Neural cell (in vitro differentiated cells): Measurements from ENCODE around the gene CRYBB3. TPM values are rescaled to one million over a fixed set of nuclear protein-coding genes. Genes with fewer than 3 reads are reported as not detected.

Experiments
- H2AFZ ChIP-seq: fragments of 200-600, 300-800 bp; sonication (generic), shearing (Covaris generic); 2 replicates; pipeline ENCODE4 v1.6.0; 2014; ENCODE audit warnings: low read depth, mild to moderate bottlenecking, antibody characterized with exemption, low read length, moderate library complexity
- H3F3A ChIP-seq: fragments of 200-600 bp; shearing (Covaris generic); 2 replicates; pipeline ENCODE4 v1.6.1; 2016; ENCODE audit warnings: mild to moderate bottlenecking, moderate library complexity, mixed read lengths, antibody characterized with exemption, low read length; ENCODE audit not compliant: insufficient read depth, poor library complexity, severe bottlenecking
- H3K27ac ChIP-seq: fragments of 200-600, 300-800 bp; sonication (generic), shearing (Covaris generic); 2 replicates; pipeline ENCODE4 v1.5.1; 2014; ENCODE audit warnings: mild to moderate bottlenecking, low read length, moderate library complexity
- H3K27me3 ChIP-seq: fragments of 300-800, 200-600 bp; sonication (generic), shearing (Covaris generic); 2 replicates; pipeline ENCODE4 v1.6.0; 2014; ENCODE audit warnings: mild to moderate bottlenecking, low read depth, low read length, moderate library complexity; ENCODE audit not compliant: insufficient read depth
- H3K36me3 ChIP-seq: fragments of 300-800, 200-600 bp; sonication (generic), shearing (Covaris generic); 2 replicates; pipeline ENCODE4 v1.5.1; 2014; ENCODE audit warnings: mild to moderate bottlenecking, antibody characterized with exemption, low read length, moderate library complexity; ENCODE audit not compliant: insufficient read depth
- H3K4me2 ChIP-seq: fragments of 300-800, 200-600 bp; sonication (generic), shearing (Covaris generic); 2 replicates; pipeline ENCODE4 v1.6.0; 2014; ENCODE audit warnings: mild to moderate bottlenecking, low read length
- H3K4me3 ChIP-seq: fragments of 300-800, 200-600 bp; sonication (generic), shearing (Covaris generic); 2 replicates; pipeline ENCODE4 v1.5.1; 2014; ENCODE audit warnings: mild to moderate bottlenecking, low read length, moderate library complexity
- H3K79me2 ChIP-seq: fragments of 200-600 bp; shearing (Covaris generic); replicated peaks from 2 replicates; pipeline ENCODE4 v1.6.0; 2014; ENCODE audit warnings: mild to moderate bottlenecking, low read length, moderate library complexity; ENCODE audit not compliant: insufficient read depth
- H3K9ac ChIP-seq: fragments of 300-800, 200-600 bp; sonication (generic), shearing (Covaris generic); 2 replicates; pipeline ENCODE4 v1.6.1; 2016; ENCODE audit warnings: mild to moderate bottlenecking, low read length, mixed read lengths
- H3K9me2 ChIP-seq: fragments of 200-600 bp; shearing (Covaris generic); 2 replicates; pipeline ENCODE4 v1.6.1; 2016; ENCODE audit warnings: mild to moderate bottlenecking, low read length, mixed read lengths; ENCODE audit not compliant: insufficient read depth
- H3K9me3 ChIP-seq: fragments of 200-600, 300-800 bp; sonication (generic), shearing (Covaris generic); 2 replicates; pipeline ENCODE4 v1.6.1; 2016; ENCODE audit warnings: mild to moderate bottlenecking, mixed run types, low read length, moderate library complexity, mixed read lengths
- H4K20me1 ChIP-seq: fragments of 200-600 bp; shearing (Covaris generic); 2 replicates; pipeline ENCODE4 v1.6.1; 2016; ENCODE audit warnings: mild to moderate bottlenecking, mixed run types; ENCODE audit not compliant: insufficient read depth
- EP300 ChIP-seq: fragments of 450-650 bp; conservative IDR thresholded peaks from 2 replicates; pipeline ENCODE4 v1.6.1; 2014; ENCODE audit warnings: antibody characterized with exemption, mild to moderate bottlenecking, moderate library complexity; ENCODE audit not compliant: poor library complexity, severe bottlenecking
- EZH2 ChIP-seq: fragments of 200-600, 300-800 bp; shearing (Covaris generic), sonication (generic); IDR thresholded peaks from 2 replicates; pipeline ENCODE4 v1.6.1; 2014; ENCODE audit warnings: antibody characterized with exemption, low read length, borderline replicate concordance, mild to moderate bottlenecking; ENCODE audit not compliant: insufficient read depth, poor library complexity, severe bottlenecking
- MXI1 ChIP-seq: fragments of 450-650 bp; conservative IDR thresholded peaks from 2 replicates; pipeline ENCODE4 v1.6.1; 2014; ENCODE audit warnings: antibody characterized with exemption, mild to moderate bottlenecking; ENCODE audit not compliant: poor library complexity, severe bottlenecking
- POLR2AphosphoS5 ChIP-seq: IDR thresholded peaks from 2 replicates; pipeline ENCODE4 v1.6.1; 2012
- RAD21 ChIP-seq: fragments of 450-650 bp; conservative IDR thresholded peaks from 2 replicates; pipeline ENCODE4 v1.6.1; 2014; ENCODE audit warnings: antibody characterized with exemption, mild to moderate bottlenecking, moderate library complexity
- SMC3 ChIP-seq: fragments of 450-650 bp; conservative IDR thresholded peaks from 2 replicates; pipeline ENCODE4 v1.6.1; 2014; ENCODE audit warnings: antibody characterized with exemption, mild to moderate bottlenecking, moderate library complexity; ENCODE audit not compliant: poor library complexity
- TAF1 ChIP-seq: IDR thresholded peaks from 2 replicates; pipeline ENCODE4 v1.6.1; 2012; ENCODE audit warnings: low read depth
- polyA plus RNA-seq: library from polyadenylated mRNA; depleted of rRNA; stranded (reverse); fragments of >200 nt; gene quantifications from 2 replicates; pipeline ENCODE4 v1.2.3, GENCODE V29; 2014
- TF ChIP-seq, protein P1 (sequence below): fragments of 450-650 bp; IDR thresholded peaks from 2 replicates; pipeline ENCODE4 v1.5.1; 2014; ENCODE audit warnings: antibody characterized with exemption, mild to moderate bottlenecking, moderate library complexity; ENCODE audit not compliant: poor library complexity, severe bottlenecking
- TF ChIP-seq, protein P2 (sequence below): IDR thresholded peaks from 2 replicates; pipeline ENCODE4 v1.6.1; 2012; ENCODE audit warnings: borderline replicate concordance

The CRYBB3 gene
- polyA plus RNA-seq, 1 donor from 2014 or later = not detected

DNA sequence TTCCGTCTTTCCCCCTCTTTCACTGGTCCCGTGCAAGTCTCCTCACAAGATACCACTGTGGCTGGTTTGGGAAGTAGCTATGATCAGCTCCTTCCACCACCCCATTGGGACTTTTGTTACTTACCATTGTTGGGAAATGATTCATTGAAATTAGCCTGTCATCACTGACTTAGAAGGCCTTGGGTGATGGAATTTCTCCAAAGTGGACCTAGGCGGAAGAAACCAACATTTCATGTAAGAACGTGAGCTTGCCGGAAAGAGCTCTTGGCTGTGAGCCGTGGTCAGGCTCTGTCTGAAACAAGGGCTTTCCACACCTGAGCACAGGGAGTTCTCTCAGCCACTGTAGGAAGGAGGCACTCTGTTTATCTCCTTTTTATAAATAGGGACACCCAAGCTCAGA lies 23.5 kb upstream of the CRYBB3 start:
- no peak overlapping the region for H3K4me2 ChIP-seq
- H3K9me3 ChIP-seq = no peaks in the 10 kb centered on the region
- no peak overlapping the region for H3K4me3 ChIP-seq
- no peaks in the 10 kb centered on the region for H3K9me2 ChIP-seq
- no peak overlapping the region for H3K9ac ChIP-seq
- H3K27ac ChIP-seq = no peak overlapping the region
- no peaks in the 10 kb centered on the region for H4K20me1 ChIP-seq
- H3K36me3 ChIP-seq = no peaks in the 10 kb centered on the region
- no peaks in the 10 kb centered on the region for H3K79me2 ChIP-seq
- no peak for TF ChIP-seq MXI1
- TF ChIP-seq EZH2 = no peak
- TF ChIP-seq TAF1 = no peak
- no peak overlapping the region for H2AFZ ChIP-seq
- no peaks in the 10 kb centered on the region for H3K27me3 ChIP-seq
- no peaks in the 10 kb centered on the region for H3F3A ChIP-seq

DNA sequence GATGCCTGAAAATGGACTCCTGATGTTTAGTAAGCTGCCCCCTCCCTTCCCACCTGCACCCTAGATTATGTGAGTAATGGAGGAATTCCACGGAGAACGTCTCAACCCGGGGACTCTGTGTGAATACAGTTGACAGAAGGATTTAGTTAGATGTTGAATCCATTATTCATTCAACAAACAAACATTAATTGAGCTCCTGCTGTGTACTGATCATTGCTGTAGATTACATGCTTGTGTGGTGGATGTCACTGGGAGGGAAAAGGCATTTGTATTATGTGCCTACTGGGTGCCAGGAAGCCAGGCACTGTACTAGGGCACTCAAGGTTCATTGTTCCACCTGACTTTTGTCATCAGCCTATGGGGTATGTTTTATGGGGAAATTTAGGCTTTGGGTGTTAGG lies 22.9 kb upstream of the CRYBB3 start:
- H2AFZ ChIP-seq = no peak overlapping the region
- TF ChIP-seq, protein P1, sequence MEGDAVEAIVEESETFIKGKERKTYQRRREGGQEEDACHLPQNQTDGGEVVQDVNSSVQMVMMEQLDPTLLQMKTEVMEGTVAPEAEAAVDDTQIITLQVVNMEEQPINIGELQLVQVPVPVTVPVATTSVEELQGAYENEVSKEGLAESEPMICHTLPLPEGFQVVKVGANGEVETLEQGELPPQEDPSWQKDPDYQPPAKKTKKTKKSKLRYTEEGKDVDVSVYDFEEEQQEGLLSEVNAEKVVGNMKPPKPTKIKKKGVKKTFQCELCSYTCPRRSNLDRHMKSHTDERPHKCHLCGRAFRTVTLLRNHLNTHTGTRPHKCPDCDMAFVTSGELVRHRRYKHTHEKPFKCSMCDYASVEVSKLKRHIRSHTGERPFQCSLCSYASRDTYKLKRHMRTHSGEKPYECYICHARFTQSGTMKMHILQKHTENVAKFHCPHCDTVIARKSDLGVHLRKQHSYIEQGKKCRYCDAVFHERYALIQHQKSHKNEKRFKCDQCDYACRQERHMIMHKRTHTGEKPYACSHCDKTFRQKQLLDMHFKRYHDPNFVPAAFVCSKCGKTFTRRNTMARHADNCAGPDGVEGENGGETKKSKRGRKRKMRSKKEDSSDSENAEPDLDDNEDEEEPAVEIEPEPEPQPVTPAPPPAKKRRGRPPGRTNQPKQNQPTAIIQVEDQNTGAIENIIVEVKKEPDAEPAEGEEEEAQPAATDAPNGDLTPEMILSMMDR = no peak
- TF ChIP-seq, protein P2, sequence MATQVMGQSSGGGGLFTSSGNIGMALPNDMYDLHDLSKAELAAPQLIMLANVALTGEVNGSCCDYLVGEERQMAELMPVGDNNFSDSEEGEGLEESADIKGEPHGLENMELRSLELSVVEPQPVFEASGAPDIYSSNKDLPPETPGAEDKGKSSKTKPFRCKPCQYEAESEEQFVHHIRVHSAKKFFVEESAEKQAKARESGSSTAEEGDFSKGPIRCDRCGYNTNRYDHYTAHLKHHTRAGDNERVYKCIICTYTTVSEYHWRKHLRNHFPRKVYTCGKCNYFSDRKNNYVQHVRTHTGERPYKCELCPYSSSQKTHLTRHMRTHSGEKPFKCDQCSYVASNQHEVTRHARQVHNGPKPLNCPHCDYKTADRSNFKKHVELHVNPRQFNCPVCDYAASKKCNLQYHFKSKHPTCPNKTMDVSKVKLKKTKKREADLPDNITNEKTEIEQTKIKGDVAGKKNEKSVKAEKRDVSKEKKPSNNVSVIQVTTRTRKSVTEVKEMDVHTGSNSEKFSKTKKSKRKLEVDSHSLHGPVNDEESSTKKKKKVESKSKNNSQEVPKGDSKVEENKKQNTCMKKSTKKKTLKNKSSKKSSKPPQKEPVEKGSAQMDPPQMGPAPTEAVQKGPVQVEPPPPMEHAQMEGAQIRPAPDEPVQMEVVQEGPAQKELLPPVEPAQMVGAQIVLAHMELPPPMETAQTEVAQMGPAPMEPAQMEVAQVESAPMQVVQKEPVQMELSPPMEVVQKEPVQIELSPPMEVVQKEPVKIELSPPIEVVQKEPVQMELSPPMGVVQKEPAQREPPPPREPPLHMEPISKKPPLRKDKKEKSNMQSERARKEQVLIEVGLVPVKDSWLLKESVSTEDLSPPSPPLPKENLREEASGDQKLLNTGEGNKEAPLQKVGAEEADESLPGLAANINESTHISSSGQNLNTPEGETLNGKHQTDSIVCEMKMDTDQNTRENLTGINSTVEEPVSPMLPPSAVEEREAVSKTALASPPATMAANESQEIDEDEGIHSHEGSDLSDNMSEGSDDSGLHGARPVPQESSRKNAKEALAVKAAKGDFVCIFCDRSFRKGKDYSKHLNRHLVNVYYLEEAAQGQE = no peak
- TF ChIP-seq POLR2AphosphoS5 (no peak), RAD21 (no peak), EZH2 (no peak), MXI1 (no peak), TAF1 (no peak), EP300 (no peak)
- H3K27ac ChIP-seq = no peak overlapping the region

DNA sequence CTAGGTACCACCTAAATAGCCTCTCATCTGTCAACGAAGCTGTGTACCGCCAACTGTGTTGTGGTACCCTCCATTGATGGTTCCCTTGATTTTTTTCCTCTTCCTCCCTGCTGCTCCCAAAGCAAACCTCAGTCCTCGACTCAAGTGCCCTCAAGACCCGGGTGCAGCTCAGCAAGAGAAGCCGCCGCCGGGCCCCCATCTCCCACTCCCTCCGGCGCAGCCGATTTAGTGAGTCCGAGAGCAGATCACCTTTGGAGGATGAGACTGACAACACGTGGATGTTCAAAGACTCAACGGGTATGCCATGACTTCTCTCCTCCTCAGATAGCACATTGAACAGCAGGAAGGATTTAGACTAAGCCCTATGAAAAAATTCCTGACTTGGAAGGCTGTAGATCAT lies 22.4 kb upstream of the CRYBB3 start:
- Histone ChIP-seq H3K27ac (no peak overlapping the region), H3K9me2 (no peaks in the 10 kb centered on the region), H3F3A (no peaks in the 10 kb centered on the region), H3K79me2 (no peaks in the 10 kb centered on the region), H3K4me3 (no peak overlapping the region), H3K9ac (no peak overlapping the region), H2AFZ (no peak overlapping the region), H3K27me3 (no peaks in the 10 kb centered on the region), H4K20me1 (no peaks in the 10 kb centered on the region), H3K4me2 (no peak overlapping the region), H3K36me3 (no peaks in the 10 kb centered on the region), H3K9me3 (no peaks in the 10 kb centered on the region)
- no peak for TF ChIP-seq POLR2AphosphoS5
- no peak for TF ChIP-seq EP300
- no peak for TF ChIP-seq EZH2
- TF ChIP-seq, protein P2 = no peak
- no peak for TF ChIP-seq MXI1
- TF ChIP-seq, protein P1 = no peak
- TF ChIP-seq RAD21 = no peak
- no peak for TF ChIP-seq SMC3
- no peak for TF ChIP-seq TAF1

More for the DNA sequence above, 22.9 kb upstream of the CRYBB3 start:
- Histone ChIP-seq H3K9me2 (no peaks in the 10 kb centered on the region), H4K20me1 (no peaks in the 10 kb centered on the region), H3K36me3 (no peaks in the 10 kb centered on the region), H3K4me3 (no peak overlapping the region), H3K79me2 (no peaks in the 10 kb centered on the region), H3K27me3 (no peaks in the 10 kb centered on the region), H3K9ac (no peak overlapping the region), H3F3A (no peaks in the 10 kb centered on the region), H3K4me2 (no peak overlapping the region), H3K9me3 (no peaks in the 10 kb centered on the region)
